Activated naive CD8-positive, alpha-beta T cell (primary cell): ENCODE results near the gene ANKRD65.

Experiments used
- H3K27ac Mint-ChIP-seq: one replicate; pipeline ENCODE4 v1.8.0; 2021; ENCODE audit warnings: mixed read lengths
- H3K27me3 Mint-ChIP-seq: one replicate; pipeline ENCODE4 v1.8.0; 2021; ENCODE audit warnings: mixed read lengths
- H3K36me3 Mint-ChIP-seq: one replicate; pipeline ENCODE4 v1.8.0; 2021; ENCODE audit warnings: mixed read lengths
- H3K4me1 Mint-ChIP-seq: one replicate; pipeline ENCODE4 v1.8.0; 2021; ENCODE audit warnings: low read depth, mixed read lengths
- H3K4me3 Mint-ChIP-seq: one replicate; pipeline ENCODE4 v1.8.0; 2021; ENCODE audit warnings: mild to moderate bottlenecking, mixed read lengths
- H3K9me3 Mint-ChIP-seq: one replicate; pipeline ENCODE4 v1.8.0; 2021; ENCODE audit warnings: low read depth, mixed read lengths

Gene ANKRD65

GRCh38 chr1:1400576-1401456, 20.3 kb downstream of the ANKRD65 start:
- Mint-ChIP-seq H3K27ac (peak overlapping the region; percentile 87), H3K36me3 (peaks cover 5% of the 10 kb centered on the region), H3K4me1 (peaks cover 47% of the 10 kb centered on the region), H3K27me3 (no peaks in the 10 kb centered on the region), H3K4me3 (peak overlapping the region; percentile 89), H3K9me3 (no peaks in the 10 kb centered on the region)

- peak overlapping the region; percentile 89 for H3K4me3 Mint-ChIP-seq
- peaks cover 5% of the 10 kb centered on the region for H3K36me3 Mint-ChIP-seq
- H3K4me1 Mint-ChIP-seq: peaks cover 48% of the 10 kb centered on the region
- no peaks in the 10 kb centered on the region for H3K27me3 Mint-ChIP-seq
- peak overlapping the region; percentile 87 for H3K27ac Mint-ChIP-seq
- no peaks in the 10 kb centered on the region for H3K9me3 Mint-ChIP-seq
Measured at GRCh38 chr1:1399872-1400575, 21.1 kb downstream of the ANKRD65 start.

GRCh38 chr1:1399187-1399871, 21.7 kb downstream of the ANKRD65 start, which contains the start of gene CCNL2:
CCNL2 (minus strand) TSS chr1:1399335; CDS start chr1:1399306, 29 bp downstream.
- Mint-ChIP-seq H3K4me1 (peaks cover 47% of the 10 kb centered on the region), H3K4me3 (peak within 1 kb of the TSS; percentile 96), H3K36me3 (peaks cover 5% of the 10 kb centered on the region), H3K27me3 (no peaks in the 10 kb centered on the region), H3K27ac (peak within 1 kb of the TSS; percentile 90), H3K9me3 (no peaks in the 10 kb centered on the region)

GRCh38 chr1:1398677-1399186, 22.3 kb downstream of the ANKRD65 start:
- peak overlapping the region; percentile 96 for H3K4me3 Mint-ChIP-seq
- H3K36me3 Mint-ChIP-seq: peaks cover 5% of the 10 kb centered on the region
- H3K27me3 Mint-ChIP-seq: no peaks in the 10 kb centered on the region
- H3K4me1 Mint-ChIP-seq: peaks cover 47% of the 10 kb centered on the region
- H3K27ac Mint-ChIP-seq: peak overlapping the region; percentile 90
- no peaks in the 10 kb centered on the region for H3K9me3 Mint-ChIP-seq

- Mint-ChIP-seq H3K27ac (peak overlapping the region; percentile 90), H3K27me3 (no peaks in the 10 kb centered on the region), H3K4me3 (peak overlapping the region; percentile 96), H3K36me3 (no peaks in the 10 kb centered on the region), H3K4me1 (peaks cover 42% of the 10 kb centered on the region), H3K9me3 (no peaks in the 10 kb centered on the region)
Measured at GRCh38 chr1:1397839-1398523, 23.1 kb downstream of the ANKRD65 start.

GRCh38 chr1:1395166-1395565, 25.9 kb downstream of the ANKRD65 start:
- Mint-ChIP-seq H3K4me1 (peaks cover 26% of the 10 kb centered on the region), H3K4me3 (peak overlapping the region; percentile 44), H3K27ac (peak overlapping the region; percentile 42), H3K36me3 (peaks cover 3% of the 10 kb centered on the region), H3K9me3 (no peaks in the 10 kb centered on the region), H3K27me3 (no peaks in the 10 kb centered on the region)

- Mint-ChIP-seq H3K4me1 (peaks cover 22% of the 10 kb centered on the region), H3K9me3 (no peaks in the 10 kb centered on the region), H3K36me3 (peaks cover 3% of the 10 kb centered on the region), H3K27me3 (no peaks in the 10 kb centered on the region), H3K27ac (no peak overlapping the region), H3K4me3 (no peak overlapping the region)
Measured at GRCh38 chr1:1394116-1394515, 27.0 kb downstream of the ANKRD65 start.

- Mint-ChIP-seq H3K36me3 (peaks cover 3% of the 10 kb centered on the region), H3K4me1 (peaks cover 22% of the 10 kb centered on the region), H3K9me3 (no peaks in the 10 kb centered on the region), H3K27ac (peak overlapping the region; percentile 34), H3K27me3 (no peaks in the 10 kb centered on the region), H3K4me3 (no peak overlapping the region)
Measured at GRCh38 chr1:1393428-1393827, 27.6 kb downstream of the ANKRD65 start.

GRCh38 chr1:1393014-1393413, 28.1 kb downstream of the ANKRD65 start:
- H3K27ac Mint-ChIP-seq: peak overlapping the region; percentile 34
- H3K36me3 Mint-ChIP-seq: peaks cover 3% of the 10 kb centered on the region
- H3K4me1 Mint-ChIP-seq: peaks cover 18% of the 10 kb centered on the region
- H3K9me3 Mint-ChIP-seq: no peaks in the 10 kb centered on the region
- no peaks in the 10 kb centered on the region for H3K27me3 Mint-ChIP-seq
- no peak overlapping the region for H3K4me3 Mint-ChIP-seq

GRCh38 chr1:1391225-1391624, 29.9 kb downstream of the ANKRD65 start:
- Mint-ChIP-seq H3K27ac (peak overlapping the region; percentile 54), H3K4me3 (no peak overlapping the region), H3K36me3 (peaks cover 6% of the 10 kb centered on the region), H3K4me1 (peaks cover 13% of the 10 kb centered on the region), H3K9me3 (no peaks in the 10 kb centered on the region), H3K27me3 (no peaks in the 10 kb centered on the region)

- H3K4me3 Mint-ChIP-seq: no peak overlapping the region
- no peak overlapping the region for H3K27ac Mint-ChIP-seq
- no peaks in the 10 kb centered on the region for H3K9me3 Mint-ChIP-seq
- peaks cover 6% of the 10 kb centered on the region for H3K36me3 Mint-ChIP-seq
- peaks cover 12% of the 10 kb centered on the region for H3K4me1 Mint-ChIP-seq
- H3K27me3 Mint-ChIP-seq: no peaks in the 10 kb centered on the region
Measured at GRCh38 chr1:1390675-1391074, 30.4 kb downstream of the ANKRD65 start.

- no peak overlapping the region for H3K27ac Mint-ChIP-seq
- H3K36me3 Mint-ChIP-seq: peaks cover 6% of the 10 kb centered on the region
- H3K27me3 Mint-ChIP-seq: no peaks in the 10 kb centered on the region
- no peaks in the 10 kb centered on the region for H3K9me3 Mint-ChIP-seq
- peaks cover 2% of the 10 kb centered on the region for H3K4me1 Mint-ChIP-seq
- no peak overlapping the region for H3K4me3 Mint-ChIP-seq
Measured at GRCh38 chr1:1388078-1388472, 33.0 kb downstream of the ANKRD65 start.

- H3K27ac Mint-ChIP-seq: no peak overlapping the region
- H3K4me1 Mint-ChIP-seq: peaks cover 3% of the 10 kb centered on the region
- peaks cover 5% of the 10 kb centered on the region for H3K36me3 Mint-ChIP-seq
- H3K9me3 Mint-ChIP-seq: no peaks in the 10 kb centered on the region
- H3K27me3 Mint-ChIP-seq: no peaks in the 10 kb centered on the region
- no peak overlapping the region for H3K4me3 Mint-ChIP-seq
Measured at GRCh38 chr1:1387098-1388077, 33.7 kb downstream of the ANKRD65 start.
